ENCODE data around the gene ULK3.

GRCh38 chr15:74823324-74823723 is 19.6 kb downstream of the ULK3 start:
- TF ChIP-seq YY1 (IDR thresholded peaks at IDR 0.05; ENCODE audit: insufficient read depth, insufficient read length): no peak
- TF ChIP-seq ZNF274 (IDR thresholded peaks at IDR 0.05; ENCODE audit: low read depth, low read length): no peak
- no peak for TF ChIP-seq SUZ12 (IDR thresholded peaks at IDR 0.05; ENCODE audit: extremely low read depth, insufficient read depth, insufficient read length)
